ENCODE data around the gene AGK. TPM values are rescaled to one million over a fixed set of nuclear protein-coding genes. Genes with fewer than 3 reads are reported as not detected.
"Not testable (repeated sequence)": the region's sequence is repeated elsewhere in the genome, so short reads cannot be mapped to it uniquely, and the experiment has no call there.

The AGK gene
- polyA plus RNA-seq, 4 donors: 30.9 to 42.9 (median 39.3) TPM

DNA sequence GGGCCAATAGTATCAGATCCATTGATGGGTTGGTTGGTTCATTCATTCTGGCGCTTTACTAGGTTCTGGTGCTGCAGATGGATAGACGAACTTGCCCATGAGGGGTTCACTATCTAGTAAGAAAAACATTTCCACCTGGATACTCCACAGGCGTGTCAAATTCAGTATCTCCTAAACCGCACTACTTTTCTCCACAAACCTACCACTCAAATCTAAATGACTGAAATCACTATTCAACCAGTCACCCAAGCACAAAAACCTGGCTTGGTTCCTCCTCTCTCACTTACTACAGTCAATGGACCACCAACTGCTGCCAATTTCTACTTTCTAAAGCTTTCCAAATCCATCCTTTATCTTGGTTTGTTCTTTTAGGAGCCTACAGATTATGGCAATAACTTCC, 572 bp downstream of the AGK start:
- peak in 2 of 4 donors; percentile 3 to 6 for DNase-seq (ENCODE audit: low read depth in 4 of 4, low spot score in 2 of 4)

DNA sequence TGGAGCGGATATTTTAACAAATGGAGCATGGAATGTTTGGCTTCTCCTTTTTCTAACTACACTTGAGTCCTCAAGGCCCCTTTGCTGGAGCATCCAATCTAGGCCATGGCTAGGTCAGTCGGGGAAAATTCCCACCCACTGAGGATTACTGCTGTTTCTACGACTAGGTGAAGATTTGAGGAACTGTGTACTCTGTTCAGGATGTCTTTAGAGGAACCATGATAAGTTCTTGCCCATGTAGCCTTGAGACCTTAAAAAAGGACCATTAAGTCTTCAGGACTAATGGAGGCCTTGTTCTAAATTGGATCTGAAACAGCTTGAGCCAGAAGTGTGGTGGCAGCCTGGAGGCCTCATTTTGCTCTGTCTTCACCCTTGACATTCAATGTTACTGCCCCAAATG, 6.2 kb downstream of the AGK start:
- DNase-seq (ENCODE audit: low read depth in 4 of 4, low spot score in 2 of 4): no peak

DNA sequence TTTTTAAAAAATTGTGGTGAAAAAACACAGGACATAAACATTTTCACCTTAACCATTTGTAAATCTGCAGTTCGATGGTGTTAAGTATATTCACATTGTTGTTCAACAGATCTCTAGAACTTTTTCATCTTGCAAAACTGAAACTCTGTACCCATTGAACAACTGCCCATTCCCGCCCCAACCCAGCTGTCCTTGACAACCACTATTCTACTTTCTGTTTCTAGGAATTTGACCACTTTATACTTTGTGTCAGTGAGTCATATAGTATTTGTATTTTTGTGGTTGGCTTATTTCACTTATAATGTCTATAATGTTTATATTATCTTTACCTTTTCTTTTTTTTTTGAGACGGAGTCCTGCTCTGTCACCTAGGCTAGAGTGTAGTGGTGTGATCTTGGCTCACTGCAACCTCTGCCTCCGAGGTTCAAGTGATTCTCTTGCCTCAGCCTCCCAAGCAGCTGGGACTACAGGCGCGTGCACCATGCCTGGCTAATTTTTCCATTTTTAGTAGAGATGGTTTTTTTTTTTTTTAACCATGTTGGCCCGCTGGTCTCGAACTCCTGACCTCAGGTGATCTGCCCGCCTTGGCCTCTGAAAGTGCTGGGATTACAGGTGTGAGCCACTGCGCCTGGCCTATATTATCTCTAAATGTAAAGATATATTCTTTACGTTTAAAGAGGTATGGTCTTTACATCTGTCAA, 6.8 kb downstream of the AGK start:
- DNase-seq (ENCODE audit: low read depth in 4 of 4, low spot score in 2 of 4): not testable (repeated sequence)

DNA sequence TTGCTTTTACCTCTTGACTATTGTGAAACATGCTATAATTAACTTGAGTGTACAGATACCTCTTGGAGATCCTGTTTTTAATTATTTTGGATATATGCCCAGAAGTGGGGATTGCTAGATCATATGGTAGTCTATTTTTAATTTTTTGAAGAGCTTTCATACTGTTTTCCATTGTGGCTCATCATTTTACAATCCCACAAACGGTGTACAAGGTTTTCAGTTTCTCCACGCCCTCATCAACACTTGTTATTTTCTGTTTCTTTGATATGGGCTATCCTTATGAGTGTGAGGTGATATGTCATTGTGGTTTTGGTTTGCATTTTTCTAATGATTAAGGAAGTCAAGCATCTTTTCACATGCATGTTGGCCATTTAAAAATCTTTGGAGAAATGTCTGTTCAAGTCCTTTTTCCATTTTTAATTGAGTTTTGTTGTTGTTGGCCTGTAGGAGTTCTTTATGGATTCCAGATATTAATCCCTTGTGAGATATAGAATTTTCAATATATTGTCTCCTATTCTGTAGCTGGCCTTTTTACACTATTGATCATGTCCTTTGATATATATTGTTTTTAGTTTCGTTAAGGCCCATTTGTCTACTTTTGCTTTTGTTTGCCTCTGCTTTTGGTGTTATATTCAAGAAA, 7.5 kb downstream of the AGK start:
- DNase-seq (ENCODE audit: low read depth in 4 of 4, low spot score in 2 of 4): no peak

DNA sequence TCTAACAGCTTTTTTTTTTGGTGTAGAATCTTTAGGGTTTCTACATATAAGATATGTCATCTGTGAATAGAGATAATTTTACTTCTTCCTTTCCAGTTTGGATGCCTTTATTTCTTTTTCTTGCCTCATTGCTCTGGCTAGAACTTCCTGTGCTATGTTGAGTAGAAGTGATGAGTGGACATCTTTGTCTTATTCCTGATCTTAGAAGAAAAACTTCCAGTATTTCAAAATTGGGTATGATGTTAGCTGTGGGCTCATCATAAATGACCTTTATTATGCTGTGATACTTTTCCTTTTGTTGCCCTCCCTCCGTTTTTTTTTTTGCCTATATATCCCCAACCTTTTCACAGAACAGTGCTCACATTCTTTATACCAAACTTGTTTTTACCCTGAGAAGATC, 8.8 kb downstream of the AGK start:
- no peak for DNase-seq (ENCODE audit: low read depth in 4 of 4, low spot score in 2 of 4)

DNA sequence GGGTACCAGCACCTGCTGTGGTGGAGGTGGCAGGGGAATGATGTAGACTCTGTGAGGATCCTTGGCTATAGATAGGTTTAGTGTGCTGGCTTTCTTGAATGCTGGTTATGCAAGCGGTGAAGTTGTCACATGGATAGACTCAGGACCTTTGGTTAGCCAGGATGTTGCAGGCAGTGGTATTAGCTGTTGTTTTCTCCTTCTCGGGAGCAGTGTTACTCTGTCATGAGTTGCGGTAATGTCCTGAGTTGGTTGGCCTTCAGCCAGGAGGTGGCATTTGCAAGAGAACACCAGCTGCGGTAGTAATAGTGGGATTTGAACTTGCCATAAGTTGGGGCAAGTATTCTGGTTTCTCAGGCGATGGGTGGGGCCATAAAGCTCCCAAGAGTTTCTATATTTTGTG, 10.8 kb downstream of the AGK start:
- no peak for DNase-seq (ENCODE audit: low read depth in 4 of 4, low spot score in 2 of 4)

DNA sequence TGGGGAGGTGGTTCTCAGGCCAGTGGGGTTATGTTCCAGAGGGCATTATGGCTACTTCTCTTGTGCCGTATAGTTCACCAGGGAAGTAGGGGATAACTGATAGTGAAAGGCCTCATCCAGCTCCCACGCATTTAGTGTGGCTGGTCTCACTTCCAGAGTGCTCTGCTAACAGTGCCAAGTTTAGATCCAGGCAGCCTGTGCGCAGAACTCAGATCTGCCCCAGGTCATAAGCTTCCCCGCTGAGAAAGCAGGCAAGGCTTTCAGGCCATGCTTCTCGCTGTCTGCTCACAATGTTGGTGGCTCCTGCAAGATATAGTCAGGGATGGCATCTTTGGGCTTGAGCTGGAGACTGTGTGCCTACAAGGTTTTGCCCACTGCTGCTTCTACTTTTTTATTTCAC, 11.3 kb downstream of the AGK start:
- DNase-seq (ENCODE audit: low read depth in 4 of 4, low spot score in 2 of 4): no peak

DNA sequence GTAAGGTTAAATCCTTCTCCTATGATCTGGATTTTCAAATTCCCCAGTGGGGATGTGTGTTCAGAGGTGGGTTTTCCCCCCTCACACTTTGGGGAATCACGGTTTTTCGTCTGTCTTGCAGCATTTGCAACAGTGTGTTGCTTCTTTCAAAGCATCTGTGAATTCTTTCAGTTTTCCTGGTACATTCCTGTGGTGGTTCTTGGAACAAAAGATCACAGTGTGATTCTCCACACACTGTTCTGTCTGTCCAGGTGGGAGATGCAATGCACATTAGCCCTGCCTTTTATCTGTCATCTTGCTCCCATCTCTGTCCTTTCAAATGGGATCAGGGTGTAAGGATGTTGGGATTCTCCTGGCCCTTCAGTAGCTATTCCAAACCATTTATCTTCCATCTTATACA, 11.8 kb downstream of the AGK start:
- no peak for DNase-seq (ENCODE audit: low read depth in 4 of 4, low spot score in 2 of 4)

DNA sequence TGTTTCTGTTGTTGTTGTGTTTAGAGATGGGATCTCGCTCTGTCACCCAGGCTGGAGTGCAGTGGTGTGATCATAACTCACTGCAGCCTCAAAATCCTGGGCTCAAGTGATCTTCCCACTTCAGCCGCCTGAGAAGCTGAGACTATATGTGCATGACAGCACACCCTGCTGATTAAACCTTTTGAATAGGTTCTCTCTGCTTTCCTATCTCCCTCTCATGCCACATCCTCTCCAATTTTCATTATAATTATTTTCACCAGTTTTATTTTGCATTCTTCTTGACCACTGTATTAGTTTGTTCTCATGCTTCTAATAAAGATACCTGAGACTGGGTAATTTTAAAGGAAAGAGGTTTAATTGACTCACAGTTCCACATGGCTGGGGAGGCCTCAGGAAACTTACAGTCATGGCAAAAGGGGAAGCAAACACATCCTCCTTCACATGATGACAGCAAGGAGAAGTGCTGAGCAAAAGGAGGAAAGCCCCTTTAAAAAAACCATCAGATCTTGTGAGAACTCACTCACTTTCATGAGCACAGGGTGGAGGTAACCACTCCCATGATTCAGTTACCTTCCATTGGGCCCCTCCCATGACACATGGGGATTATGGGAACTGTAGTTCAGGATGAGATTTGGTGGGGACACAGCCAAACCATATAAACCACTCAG, 12.9 kb downstream of the AGK start:
- DNase-seq (ENCODE audit: low read depth in 4 of 4, low spot score in 2 of 4): no peak

DNA sequence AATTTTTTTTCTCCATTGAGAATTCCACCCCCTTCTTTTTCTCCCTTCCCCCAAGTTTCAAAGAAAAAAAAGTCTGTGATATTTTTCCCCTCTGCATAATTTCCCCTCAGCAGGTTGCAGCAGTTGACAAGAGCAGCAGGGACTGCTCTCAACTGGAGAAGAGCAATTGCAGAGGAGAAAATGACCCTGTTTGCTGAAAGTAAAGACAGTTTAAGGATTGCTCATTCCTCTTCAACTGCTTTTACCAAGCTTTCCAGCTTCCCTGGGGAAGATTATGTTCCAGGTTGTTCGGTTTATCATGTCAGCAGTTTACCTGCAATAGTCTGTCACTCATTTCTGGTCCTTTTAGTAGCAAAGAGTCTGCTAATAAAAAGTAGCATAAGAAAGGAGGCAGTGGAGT, 16.2 kb downstream of the AGK start:
- DNase-seq (ENCODE audit: low read depth in 4 of 4, low spot score in 2 of 4): no peak

DNA sequence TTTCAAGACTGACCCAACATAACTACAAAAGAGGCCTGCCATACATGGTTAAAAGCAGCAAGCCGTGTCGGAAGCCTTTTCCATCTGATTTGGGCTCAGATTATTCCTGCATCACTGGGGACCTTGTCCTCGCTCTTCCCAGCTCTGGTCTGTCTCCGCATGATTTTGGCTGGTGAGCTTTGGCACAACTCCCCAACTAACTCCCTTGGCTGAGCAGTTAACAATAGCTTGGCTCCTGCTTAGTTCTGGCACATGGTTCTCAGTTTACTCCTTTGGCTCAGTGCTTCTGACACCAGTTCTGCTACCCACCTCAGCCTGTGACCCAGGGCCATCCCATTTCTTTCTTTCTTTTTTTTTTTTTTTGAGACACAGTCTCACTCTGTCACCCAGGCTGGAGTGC, 17.0 kb downstream of the AGK start:
- no peak for DNase-seq (ENCODE audit: low read depth in 4 of 4, low spot score in 2 of 4)

DNA sequence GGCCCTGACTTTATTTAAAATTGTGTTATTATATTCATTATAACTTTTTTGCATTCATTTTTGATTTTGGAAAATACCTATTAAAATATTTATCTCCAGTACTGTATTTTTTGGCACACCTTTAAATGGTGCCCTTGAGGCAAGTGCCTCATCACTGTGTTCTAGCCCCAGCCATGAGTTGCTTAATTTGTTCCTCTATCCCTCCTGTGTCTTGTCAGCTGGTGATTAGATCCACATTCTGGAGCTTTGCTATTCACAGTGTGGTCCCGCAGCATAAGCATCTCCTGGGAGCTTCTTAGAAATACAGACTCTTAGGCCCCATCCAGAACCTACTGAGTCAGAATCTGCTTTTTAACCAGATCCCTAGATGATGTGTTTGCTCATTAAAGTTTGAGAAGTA, 19.8 kb downstream of the AGK start:
- DNase-seq (ENCODE audit: low read depth in 4 of 4, low spot score in 2 of 4): no peak

DNA sequence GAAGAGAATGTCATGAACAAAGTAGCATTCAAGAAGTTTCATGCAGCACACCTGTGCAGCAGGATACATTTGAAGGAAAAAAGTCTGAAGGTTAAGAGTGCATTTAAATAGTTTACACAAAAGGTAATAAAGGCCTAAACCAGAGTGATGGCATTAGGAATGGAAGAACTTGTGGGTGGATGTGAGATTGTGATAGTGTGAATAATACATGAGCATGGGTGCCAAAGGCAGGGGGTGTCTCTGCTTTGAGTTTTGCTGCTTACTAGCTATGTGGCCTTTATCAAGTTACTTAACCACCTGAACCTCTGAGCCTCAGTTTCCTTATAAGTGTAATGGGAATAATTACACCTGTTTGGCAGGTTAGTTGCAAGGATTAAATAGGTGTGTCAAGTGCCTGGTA, 21.0 kb downstream of the AGK start:
- DNase-seq (ENCODE audit: low read depth in 4 of 4, low spot score in 2 of 4): no peak

DNA sequence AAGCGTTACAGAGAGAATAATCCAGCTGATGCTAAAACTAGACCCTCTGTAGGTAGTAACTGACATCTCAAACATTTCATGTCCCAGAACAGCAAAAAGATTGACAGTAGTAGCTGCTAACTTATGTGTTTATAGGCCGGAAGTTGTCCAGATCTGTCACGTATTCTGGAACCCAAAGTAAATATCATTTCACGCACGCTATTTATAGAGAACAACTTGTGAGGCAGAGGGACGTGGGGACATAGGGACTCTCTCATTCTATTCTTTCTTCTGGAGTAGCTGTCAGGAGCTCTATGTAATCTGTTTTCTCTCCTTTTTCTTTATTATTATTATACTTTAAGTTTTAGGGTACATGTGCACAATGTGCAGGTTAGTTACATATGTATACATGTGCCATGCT, 22.3 kb downstream of the AGK start:
- no peak for DNase-seq (ENCODE audit: low read depth in 4 of 4, low spot score in 2 of 4)

DNA sequence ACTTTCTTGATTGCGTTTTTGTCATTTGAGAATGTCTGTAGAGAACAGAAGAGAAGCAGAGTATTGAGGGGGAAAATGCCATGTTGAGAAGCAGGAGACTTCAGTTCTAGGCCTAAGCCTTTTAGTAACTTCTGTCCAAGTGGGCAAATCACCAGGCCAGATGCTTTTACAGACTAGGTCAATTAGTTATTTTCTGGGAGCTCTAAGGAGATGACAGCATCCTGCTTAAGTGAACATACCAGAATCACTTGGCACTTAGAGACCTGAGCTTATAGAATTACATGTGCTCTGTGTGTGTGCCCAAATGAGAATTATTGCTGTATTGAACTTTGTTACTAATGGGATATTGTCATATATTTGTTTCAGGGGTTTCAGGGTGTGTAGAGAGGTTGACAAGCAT, 24.0 kb downstream of the AGK start:
- no peak for DNase-seq (ENCODE audit: low read depth in 4 of 4, low spot score in 2 of 4)

DNA sequence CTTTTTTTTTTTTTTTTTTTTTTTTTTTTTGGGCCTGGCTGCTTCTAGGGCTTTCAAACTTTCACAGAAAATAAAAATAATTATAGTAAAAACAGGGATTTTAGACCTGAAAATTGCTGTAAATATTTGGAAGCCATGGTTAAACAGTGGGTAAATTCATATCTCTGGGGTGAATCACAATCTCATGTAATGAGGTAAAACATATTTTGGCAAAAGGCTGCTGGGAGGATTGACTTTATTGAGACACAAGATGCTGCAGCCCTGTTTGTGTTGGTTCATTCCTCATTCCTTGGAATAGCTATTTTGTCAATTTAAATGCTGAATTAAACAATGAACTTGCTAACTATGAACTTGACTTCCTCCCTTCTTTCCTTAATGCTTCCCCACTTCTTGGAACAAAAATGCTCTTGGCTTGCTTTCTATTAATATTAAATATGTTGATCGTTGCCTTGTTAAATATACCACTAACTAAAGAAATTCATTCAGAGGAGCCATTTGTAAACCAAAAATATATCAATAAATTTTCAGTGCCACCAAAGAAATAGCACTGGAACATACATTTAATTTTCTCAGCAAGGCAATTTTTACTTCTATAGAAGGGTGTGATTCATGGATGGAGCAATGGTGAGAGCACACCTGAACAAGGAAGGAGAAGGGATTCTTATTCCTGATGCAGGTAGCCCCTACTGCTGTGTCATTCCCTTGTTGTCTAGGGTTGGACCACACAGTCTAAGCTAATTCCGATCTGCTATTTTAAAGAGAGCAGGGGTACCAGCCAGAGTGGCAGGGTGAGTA, 24.6 kb downstream of the AGK start:
- DNase-seq (ENCODE audit: low read depth in 4 of 4, low spot score in 2 of 4): no peak

DNA sequence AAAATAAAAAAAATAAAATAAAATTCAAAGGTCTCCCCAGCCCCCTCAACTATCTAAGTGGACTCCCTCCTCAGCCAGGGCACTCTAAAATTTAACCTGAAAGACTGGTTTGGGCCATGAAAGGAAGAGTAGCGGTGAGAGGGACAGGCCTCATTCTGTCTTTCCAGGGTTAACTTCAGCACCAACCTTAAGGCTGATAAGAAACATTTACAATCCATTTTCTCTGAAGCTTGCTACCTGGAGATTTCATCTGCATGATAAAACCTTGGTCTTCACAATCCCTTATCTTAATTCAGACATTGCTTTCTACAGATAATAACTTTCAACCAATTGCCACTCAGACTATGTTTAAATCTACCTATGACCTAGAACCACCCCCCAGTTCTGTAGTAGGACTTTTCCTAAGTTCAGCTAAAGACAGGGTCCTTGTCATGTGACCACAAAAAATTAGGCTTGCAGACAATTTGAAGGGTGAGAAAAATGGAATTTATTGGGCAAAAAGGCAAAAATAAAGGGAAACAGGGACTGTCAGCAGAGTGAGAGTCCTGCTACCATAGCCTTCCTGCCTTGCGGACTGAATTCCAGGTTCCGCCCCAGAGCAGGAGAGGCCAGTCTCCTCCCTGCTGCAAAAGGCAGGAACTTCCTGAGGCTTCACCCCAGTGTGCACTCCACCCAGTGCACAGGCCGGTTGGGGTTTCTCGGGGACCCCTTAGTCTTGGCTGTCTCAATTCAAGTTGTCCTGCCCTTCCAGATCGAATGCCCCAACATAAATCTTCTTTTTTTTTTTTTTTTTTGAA, 26.0 kb downstream of the AGK start:
- DNase-seq (ENCODE audit: low read depth in 4 of 4, low spot score in 2 of 4): no peak

DNA sequence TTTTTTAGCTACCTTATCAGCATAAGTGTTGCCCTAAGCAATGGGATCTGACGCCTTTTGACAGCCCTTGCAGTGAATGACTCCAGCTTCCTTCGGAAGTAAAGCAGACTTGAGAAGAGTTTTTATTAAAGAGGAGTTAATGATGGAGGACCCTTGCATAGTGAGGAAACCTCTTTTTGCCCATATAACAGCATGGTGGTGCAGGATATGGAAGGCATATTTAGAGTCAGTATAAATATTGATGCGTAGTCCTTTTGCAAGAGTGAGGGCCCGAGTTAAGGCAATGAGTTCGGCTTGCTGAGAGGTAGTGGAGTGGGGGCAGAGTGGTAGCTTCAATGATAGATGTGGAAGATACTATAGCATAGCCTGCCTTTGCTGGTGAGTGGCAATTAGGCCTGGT, 28.7 kb downstream of the AGK start:
- DNase-seq (ENCODE audit: low read depth in 4 of 4, low spot score in 2 of 4): not testable (repeated sequence)

DNA sequence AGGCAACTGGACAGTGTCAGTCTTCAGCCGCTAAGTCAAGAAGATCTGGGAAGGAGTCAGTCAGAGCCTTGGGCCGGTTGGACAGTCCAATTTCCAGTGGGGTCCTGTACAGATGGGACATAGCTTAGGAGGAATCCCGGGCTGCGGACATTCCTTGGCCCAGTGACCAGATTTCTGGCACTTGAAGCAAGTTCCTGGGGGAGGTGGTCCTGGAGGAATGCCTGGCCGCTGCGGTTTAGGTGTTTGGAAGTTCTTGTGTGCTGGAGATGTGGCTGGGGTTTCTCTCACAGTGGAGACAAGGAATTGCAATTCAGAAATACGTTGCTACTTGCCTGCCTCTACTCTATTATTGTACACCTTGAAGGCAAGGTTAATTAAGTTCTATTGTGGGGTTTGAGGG, 30.9 kb downstream of the AGK start:
- DNase-seq (ENCODE audit: low read depth in 4 of 4, low spot score in 2 of 4): not testable (repeated sequence)

DNA sequence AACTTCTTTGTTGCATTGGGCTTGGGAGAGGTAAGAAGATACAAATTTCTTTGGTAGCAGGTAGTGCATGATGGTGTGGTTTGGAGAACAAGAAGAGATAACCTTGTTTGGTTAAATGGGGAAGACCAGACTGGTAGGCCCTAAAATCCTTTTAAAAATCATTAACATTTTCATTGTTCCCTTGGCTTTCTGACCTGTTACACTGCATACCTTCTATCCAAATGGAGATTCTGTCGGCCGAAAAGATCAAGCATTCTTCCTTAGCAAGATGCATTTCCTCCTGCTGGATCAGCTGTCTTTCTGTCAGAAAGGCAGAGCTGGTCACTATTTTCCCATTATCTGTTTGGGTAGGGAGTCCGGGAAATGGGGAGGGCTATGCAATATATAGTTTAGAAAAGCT, 33.7 kb downstream of the AGK start:
- no peak for DNase-seq (ENCODE audit: low read depth in 4 of 4, low spot score in 2 of 4)
